SK-N-SH (cell line): ENCODE results near the gene CDK14.

Experiments
- CTCF ChIP-seq: fragments of 200-600 bp; sonication (generic); IDR thresholded peaks from 2 replicates; pipeline ENCODE4 v1.6.1; 2017; ENCODE audit warnings: antibody characterized with exemption, mild to moderate bottlenecking, moderate library complexity
- GABPA ChIP-seq: IDR thresholded peaks from 2 replicates; pipeline ENCODE4 v1.4.0; 2012; ENCODE audit warnings: low read depth, mild to moderate bottlenecking
- MXI1 ChIP-seq: IDR thresholded peaks from 2 replicates; pipeline ENCODE4 v1.6.1; 2012; ENCODE audit warnings: mild to moderate bottlenecking, low read depth, low read length, improper control_type of control experiment
- NFIC ChIP-seq: IDR thresholded peaks from 2 replicates; pipeline ENCODE4 v1.4.0; 2012; ENCODE audit warnings: borderline replicate concordance
- PBX3 ChIP-seq: IDR thresholded peaks from 2 replicates; pipeline ENCODE4; 2012
- POLR2AphosphoS5 ChIP-seq: IDR thresholded peaks from 2 replicates; pipeline ENCODE4 v1.6.1; 2012; ENCODE audit warnings: low read depth, low read length
- RCOR1 ChIP-seq: fragments of 150-350 bp; IDR thresholded peaks from 2 replicates; pipeline ENCODE4 v1.6.1; 2017; ENCODE audit warnings: antibody characterized with exemption, low read length
- RXRA ChIP-seq: IDR thresholded peaks from 2 replicates; pipeline ENCODE4 v1.4.0; 2012; ENCODE audit warnings: low read depth, mild to moderate bottlenecking, borderline replicate concordance
- SIN3A ChIP-seq: IDR thresholded peaks from 2 replicates; pipeline ENCODE4 v1.6.1; 2012; ENCODE audit warnings: low read depth, mild to moderate bottlenecking, low read length, moderate library complexity, borderline replicate concordance
- TAF1 ChIP-seq: IDR thresholded peaks from 2 replicates; pipeline ENCODE4 v1.6.1; 2012; ENCODE audit warnings: low read depth, mild to moderate bottlenecking, low read length, moderate library complexity, borderline replicate concordance
- TEAD4 ChIP-seq: IDR thresholded peaks from 2 replicates; pipeline ENCODE4 v1.4.0; 2012; ENCODE audit warnings: mild to moderate bottlenecking, borderline replicate concordance; ENCODE audit not compliant: insufficient read depth

GRCh38 chr7:91187061-91187460 is 590.9 kb downstream of the CDK14 start:
- TF ChIP-seq TAF1 (no peak), POLR2AphosphoS5 (no peak), CTCF (no peak), NFIC (no peak), GABPA (no peak), PBX3 (no peak), SIN3A (no peak), MXI1 (no peak), RCOR1 (no peak), RXRA (no peak), TEAD4 (no peak)
